K562 (cell line): ENCODE data around the gene CNP. TPM values are rescaled to one million over a fixed set of nuclear protein-coding genes. Genes with fewer than 3 reads are reported as not detected.

Experiments
- MAZ ChIP-seq, 2 experiments: fragments of 450-650 bp in 1 of 2; sonication (generic) in 1 of 2; formaldehyde crosslinking; IDR thresholded peaks in 1 of 2; conservative IDR thresholded peaks in 1 of 2; 2 replicates each; pipeline versions ENCODE4 v1.4.0 to v1.5.0; 2020; ENCODE audit warnings: mild to moderate bottlenecking in 1 of 2, missing genetic modification reagents in 1 of 2
- RAD21 ChIP-seq, 2 experiments: fragments of 250-450 bp in 1 of 2; fragments of 450-650 bp in 1 of 2; sonication (Bioruptor Pico) in 1 of 2; formaldehyde crosslinking in 1 of 2; IDR thresholded peaks in 1 of 2; conservative IDR thresholded peaks in 1 of 2; 2 replicates each; pipeline versions ENCODE4 v1.4.0 to v1.8.0; 2020 to 2022; ENCODE audit warnings: mild to moderate bottlenecking in 2 of 2, moderate library complexity in 1 of 2
- RB1 ChIP-seq: fragments of 450-650 bp; IDR thresholded peaks from 2 replicates; pipeline ENCODE4 v1.6.1; 2017; ENCODE audit warnings: low read depth, mild to moderate bottlenecking
- TAF15 ChIP-seq: fragments of 200-400 bp; formaldehyde crosslinking; IDR thresholded peaks from 2 replicates; pipeline ENCODE4 v1.6.1; 2017; ENCODE audit warnings: mild to moderate bottlenecking, low read depth, low read length, moderate library complexity
- ZNF140 ChIP-seq: fragments of 250-450 bp; sonication (Bioruptor Pico); IDR thresholded peaks from 2 replicates; pipeline ENCODE4 v1.8.0; 2021; ENCODE audit warnings: moderate library complexity, mild to moderate bottlenecking, inconsistent platforms
- polyA plus RNA-seq, 8 experiments: library from polyadenylated mRNA; depleted of rRNA in 4 of 8; stranded (reverse) in 5 of 8; unstranded in 3 of 8; fragments of >200 nt; fragmentation: Nextera tagmentation in 2 of 8; fragmentation: Illumina TruSeq in 1 of 8; extraction: Ambion mirVana in 2 of 8; extraction: Trizol in 1 of 8; gene quantifications; 2 replicates each; pipeline versions ENCODE4 v1.2.1 to v1.2.3, GENCODE V29; 2011 to 2014; ENCODE audit warnings: inconsistent platforms in 1 of 8, missing spikeins in 1 of 8
- total RNA-seq, 7 experiments: library from RNA; depleted of rRNA in 6 of 7; stranded (reverse); fragments of >200 nt in 6 of 7; fragmentation: Illumina TruSeq in 2 of 7; extraction: Trizol in 2 of 7; gene quantifications; 2 replicates each; pipeline versions ENCODE4 v1.2.1 to v1.2.3, GENCODE V29; 2011 to 2021; ENCODE audit warnings: low replicate concordance in 1 of 7
- TF ChIP-seq, protein P1 (sequence below): fragments of 450-650 bp; formaldehyde crosslinking; IDR thresholded peaks from 2 replicates; pipeline ENCODE4 v1.4.0; 2020; ENCODE audit warnings: mild to moderate bottlenecking, moderate library complexity
- TF ChIP-seq, protein P2 (sequence below): sonication (generic); formaldehyde crosslinking; IDR thresholded peaks from 2 replicates; pipeline ENCODE4 v1.8.0; 2022; ENCODE audit warnings: missing genetic modification reagents, mild to moderate bottlenecking, moderate library complexity, borderline replicate concordance

CNP gene
- total and polyA plus RNA-seq, 9 of the 15 experiments (the other 6 are each of a cell fraction or from before 2014, with no cell fraction given): 1.7 to 52.0 (median 29.1) TPM

DNA sequence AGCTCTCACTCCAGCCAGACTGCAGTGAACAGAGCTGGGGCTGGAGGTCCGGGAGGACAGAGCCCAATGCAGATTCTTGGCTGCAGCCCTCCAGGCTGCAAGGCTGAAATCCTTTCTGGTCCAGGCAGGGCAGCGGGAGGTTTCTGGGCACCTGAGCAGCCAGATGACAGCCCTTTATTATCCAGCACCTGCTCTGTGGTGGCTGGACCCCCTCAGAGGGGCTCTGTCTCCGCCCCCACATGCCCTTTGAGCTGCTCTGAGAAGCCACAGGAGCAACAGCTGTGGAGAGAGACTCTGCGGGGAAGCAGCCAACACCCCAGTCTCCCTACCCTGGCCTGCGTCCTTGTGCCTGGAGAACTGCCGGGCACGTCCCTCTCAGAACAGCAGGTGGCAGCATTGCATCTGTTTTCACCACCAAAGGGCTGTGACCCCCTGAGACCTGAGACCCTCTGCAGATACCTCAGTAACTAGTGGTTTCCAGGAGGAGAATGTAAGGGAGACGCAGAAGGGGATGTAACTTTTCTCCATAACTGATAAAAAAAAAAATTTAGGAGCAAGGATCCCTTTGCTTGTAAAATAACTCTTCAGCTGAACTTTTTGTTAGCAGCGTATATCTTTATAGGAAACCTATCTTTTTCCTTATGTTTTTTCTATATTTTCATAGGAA, 3.7 kb upstream of the CNP start (continued):
- TF ChIP-seq, protein P1, sequence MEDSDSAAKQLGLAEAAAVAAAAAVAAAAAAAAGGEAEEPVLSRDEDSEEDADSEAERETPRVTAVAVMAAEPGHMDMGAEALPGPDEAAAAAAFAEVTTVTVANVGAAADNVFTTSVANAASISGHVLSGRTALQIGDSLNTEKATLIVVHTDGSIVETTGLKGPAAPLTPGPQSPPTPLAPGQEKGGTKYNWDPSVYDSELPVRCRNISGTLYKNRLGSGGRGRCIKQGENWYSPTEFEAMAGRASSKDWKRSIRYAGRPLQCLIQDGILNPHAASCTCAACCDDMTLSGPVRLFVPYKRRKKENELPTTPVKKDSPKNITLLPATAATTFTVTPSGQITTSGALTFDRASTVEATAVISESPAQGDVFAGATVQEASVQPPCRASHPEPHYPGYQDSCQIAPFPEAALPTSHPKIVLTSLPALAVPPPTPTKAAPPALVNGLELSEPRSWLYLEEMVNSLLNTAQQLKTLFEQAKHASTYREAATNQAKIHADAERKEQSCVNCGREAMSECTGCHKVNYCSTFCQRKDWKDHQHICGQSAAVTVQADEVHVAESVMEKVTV (CRISPR knock-in tag): peak; percentile 76
- TF ChIP-seq ZNF140 (CRISPR knock-in tag): no peak
- no peak for TF ChIP-seq TAF15
- TF ChIP-seq, protein P2, sequence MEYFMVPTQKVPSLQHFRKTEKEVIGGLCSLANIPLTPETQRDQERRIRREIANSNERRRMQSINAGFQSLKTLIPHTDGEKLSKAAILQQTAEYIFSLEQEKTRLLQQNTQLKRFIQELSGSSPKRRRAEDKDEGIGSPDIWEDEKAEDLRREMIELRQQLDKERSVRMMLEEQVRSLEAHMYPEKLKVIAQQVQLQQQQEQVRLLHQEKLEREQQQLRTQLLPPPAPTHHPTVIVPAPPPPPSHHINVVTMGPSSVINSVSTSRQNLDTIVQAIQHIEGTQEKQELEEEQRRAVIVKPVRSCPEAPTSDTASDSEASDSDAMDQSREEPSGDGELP (CRISPR knock-in tag): peak; percentile 34; the same call in 1 of the 2 replicates
- 0 out of 2 replicates have a peak, but pooled peaks have one; percentile 30 for TF ChIP-seq RB1
- peak; percentile 85 to 94 for TF ChIP-seq RAD21 (CRISPR knock-in tag; conservative IDR thresholded peaks at IDR 0.05 in 1 of 2, IDR thresholded peaks at IDR 0.05 in 1 of 2)
- TF ChIP-seq MAZ (CRISPR knock-in tag; conservative IDR thresholded peaks at IDR 0.05 in 1 of 2, IDR thresholded peaks at IDR 0.05 in 1 of 2): peak; percentile 27 to 31; a peak in 1 of 4 replicates
